Activated CD4-positive, alpha-beta T cell treated with anti-CD3 and anti-CD28 coated beads for 36 hours (primary cell): Measurements from ENCODE around the gene STYXL1. TPM values are rescaled to one million over a fixed set of nuclear protein-coding genes. Genes with fewer than 3 reads are reported as not detected.
"Not testable (repeated sequence)": the region's sequence is repeated elsewhere in the genome, so short reads cannot be mapped to it uniquely, and the experiment has no call there.

Source experiments
- ATAC-seq: fragments of 200-7000 bp; cut with Tn5 transposase; one replicate; pipeline ENCODE4 v1.10.0; 2021; ENCODE audit warnings: mild to moderate bottlenecking, moderate library complexity
- CTCF ChIA-PET: fragments of 350-600 bp; sonication (Branson Sonifier 250); formaldehyde crosslinking; loops from one replicate; lab custom pipeline; 2021; ENCODE audit warnings: antibody characterized with exemption; lab: Charles Lee
- POLR2A ChIA-PET: fragments of 350-600 bp; sonication (Branson Sonifier 250); formaldehyde crosslinking; loops from one replicate; lab custom pipeline; 2021; ENCODE audit warnings: antibody characterized with exemption, inconsistent platforms; lab: Charles Lee
- DNase-seq: peaks from one replicate; pipeline ENCODE4 v3.0.0-alpha.2; 2020
- H3K27ac Mint-ChIP-seq: one replicate; pipeline ENCODE4 v1.8.0; 2021; ENCODE audit warnings: mixed read lengths
- H3K27me3 Mint-ChIP-seq: one replicate; pipeline ENCODE4 v1.8.0; 2021; ENCODE audit warnings: mixed read lengths
- H3K36me3 Mint-ChIP-seq: one replicate; pipeline ENCODE4 v1.8.0; 2021; ENCODE audit warnings: low read depth, mixed read lengths
- H3K4me1 Mint-ChIP-seq: one replicate; pipeline ENCODE4 v1.8.0; 2021; ENCODE audit warnings: mixed read lengths
- H3K4me3 Mint-ChIP-seq: one replicate; pipeline ENCODE4 v1.8.0; 2021; ENCODE audit warnings: mild to moderate bottlenecking, moderate library complexity, mixed read lengths
- H3K9me3 Mint-ChIP-seq: one replicate; pipeline ENCODE4 v1.8.0; 2021; ENCODE audit warnings: low read depth, mixed read lengths
- intact Hi-C, 2 experiments: fragments of 100-400 bp; cut with DNase I in 1 of 2; cut with micrococcal nuclease in 1 of 2; formaldehyde crosslinking; loops; one replicate each; pipeline versions ENCODE4 v1.14.2 to v1.15.1; 2022 to 2024; cut with DNase I, micrococcal nuclease
- total RNA-seq, 2 experiments: library from RNA; stranded (reverse); gene quantifications; one replicate each; pipeline ENCODE4 v1.2.3, GENCODE V29; 2021

The STYXL1 gene, protein sequence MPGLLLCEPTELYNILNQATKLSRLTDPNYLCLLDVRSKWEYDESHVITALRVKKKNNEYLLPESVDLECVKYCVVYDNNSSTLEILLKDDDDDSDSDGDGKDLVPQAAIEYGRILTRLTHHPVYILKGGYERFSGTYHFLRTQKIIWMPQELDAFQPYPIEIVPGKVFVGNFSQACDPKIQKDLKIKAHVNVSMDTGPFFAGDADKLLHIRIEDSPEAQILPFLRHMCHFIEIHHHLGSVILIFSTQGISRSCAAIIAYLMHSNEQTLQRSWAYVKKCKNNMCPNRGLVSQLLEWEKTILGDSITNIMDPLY
- 10 to 100 TPM; 47.5 to 50.5 TPM for total RNA-seq

DNA sequence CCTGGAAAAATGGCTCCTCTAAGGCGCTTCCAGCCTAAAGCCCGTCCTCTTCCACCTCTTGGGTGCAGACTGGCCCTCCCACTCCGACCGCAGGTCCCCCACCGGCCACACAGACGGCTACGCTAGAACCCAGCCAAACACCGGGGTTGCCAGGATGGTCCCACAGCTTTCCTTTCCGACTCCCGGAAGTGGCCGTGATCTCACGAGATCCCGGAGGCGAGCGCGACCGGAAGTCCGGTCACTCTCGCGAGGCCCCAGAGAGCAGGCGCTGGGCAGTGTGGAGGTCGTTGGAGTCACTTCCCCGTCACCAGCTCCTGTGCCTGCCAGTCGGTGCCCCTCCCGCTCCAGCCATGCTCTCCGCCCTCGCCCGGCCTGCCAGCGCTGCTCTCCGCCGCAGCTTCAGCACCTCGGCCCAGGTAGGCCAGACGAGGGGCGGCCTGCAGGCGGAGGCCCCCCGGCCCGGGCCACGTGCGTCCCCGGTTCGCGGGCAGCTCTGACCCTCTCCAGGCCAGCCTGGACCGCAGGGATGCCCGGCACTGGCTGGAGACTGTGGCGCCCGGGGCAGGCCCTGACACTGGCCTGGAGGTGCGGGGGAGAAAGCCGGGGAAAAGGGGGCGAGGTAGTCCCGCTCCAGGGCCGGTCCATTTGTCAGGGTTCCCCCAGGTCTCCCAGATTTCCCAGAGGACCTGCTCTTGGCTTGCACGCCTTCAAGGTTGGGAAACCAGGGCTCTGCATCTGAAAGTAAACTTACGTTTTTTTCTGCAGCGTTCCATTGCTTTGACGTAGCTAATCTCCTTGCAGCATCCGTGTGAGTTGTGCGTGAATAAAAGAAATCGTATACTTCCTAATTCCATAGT, at the start of gene STYXL1, which contains the start of gene MDH2:
TSS of gene STYXL1 (minus strand) at position 190 of the 857 bp plus-strand sequence. CDS start 17,477 bp downstream, outside the sequence.
TSS of gene MDH2 (plus strand) at position 296 of the 857 bp plus-strand sequence. CDS start at position 351, 55 bp downstream.
- Mint-ChIP-seq H3K4me1 (peaks cover 43% of the 10 kb centered on the region), H3K36me3 (peaks cover 44% of the 10 kb centered on the region), H3K27me3 (no peaks in the 10 kb centered on the region), H3K4me3 (peak within 1 kb of the TSS; percentile 92), H3K27ac (peak within 1 kb of the TSS; percentile 97), H3K9me3 (no peaks in the 10 kb centered on the region)
- ATAC-seq (peak; percentile 96), DNase-seq (peak; percentile 95)
- CTCF ChIA-PET, result interaction anchor here (0.6 to 1.1 kb wide), 5 partner anchors 28 to 181 kb away, joined by 3 to 5 read pairs (median 4); no protein-coding TSS in a partner anchor
- POLR2A ChIA-PET, result interaction anchor here (1.0 kb wide), 1 partner anchor 91 kb away, joined by 3 read pairs; no protein-coding TSS in a partner anchor
- intact Hi-C loops, result loop anchor here (1.0 to 10.0 kb wide), 12 partner anchors 39 to 1796 kb away; partner anchors contain the start of genes POR (in 1 of the 2), RFC2 (in 1 of the 2), TMEM120A (in 1 of the 2) and YWHAG (in 1 of the 2)

DNA sequence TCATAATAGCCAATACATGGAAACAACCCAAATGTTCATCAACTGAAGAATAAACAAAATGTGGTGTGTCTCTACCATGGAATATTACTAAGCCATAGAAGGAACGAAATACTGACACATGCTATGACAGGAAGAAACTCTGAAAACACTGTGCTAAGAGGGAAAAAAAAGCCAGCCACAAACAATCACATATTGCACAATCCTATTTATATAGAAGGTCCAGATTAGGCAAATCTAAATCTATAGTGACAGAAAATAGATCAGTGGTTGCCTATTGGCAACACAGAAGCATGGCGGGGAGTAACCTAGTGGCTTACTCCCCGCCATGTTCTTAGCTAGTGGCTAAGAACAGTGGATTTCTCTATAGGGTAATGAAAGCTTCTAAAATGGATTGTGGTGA, 48.1 kb upstream of the STYXL1 start:
- DNase-seq (no peak), ATAC-seq (no peak)
- H3K27me3 Mint-ChIP-seq, result peaks cover 2% of the 10 kb centered on the region
- intact Hi-C loops, result no loop called here
- POLR2A ChIA-PET, result no interaction called here
- no peaks in the 10 kb centered on the region for H3K36me3 Mint-ChIP-seq
- no peaks in the 10 kb centered on the region for H3K4me1 Mint-ChIP-seq
- no peak overlapping the region for H3K4me3 Mint-ChIP-seq
- CTCF ChIA-PET, result interaction anchor here (1.0 kb wide), 1 partner anchor 30 kb away, joined by 3 read pairs; no protein-coding TSS in a partner anchor
- no peak overlapping the region for H3K27ac Mint-ChIP-seq
- no peaks in the 10 kb centered on the region for H3K9me3 Mint-ChIP-seq

DNA sequence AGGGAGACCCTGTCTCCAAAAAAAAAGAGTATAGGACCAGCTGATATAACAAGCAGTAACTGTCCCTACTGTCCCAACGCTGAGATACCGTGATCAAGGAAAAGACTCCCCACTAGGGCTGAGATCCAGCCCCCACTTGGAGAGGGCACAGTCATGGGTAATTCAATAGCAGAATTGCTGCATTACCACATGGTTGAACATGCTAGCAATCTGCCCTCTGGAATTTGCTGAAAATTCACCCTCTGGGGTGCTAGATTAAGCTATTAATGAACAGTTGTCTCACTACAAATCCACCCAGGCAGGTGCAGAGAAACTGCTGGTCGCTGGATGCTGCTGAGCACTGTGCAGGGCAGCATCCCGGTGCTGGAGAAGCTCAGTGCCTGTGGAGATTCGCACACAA, 46.5 kb upstream of the STYXL1 start:
- H3K36me3 Mint-ChIP-seq, H3K9me3 Mint-ChIP-seq, POLR2A ChIA-PET, DNase-seq, ATAC-seq, H3K27me3 Mint-ChIP-seq, H3K4me1 Mint-ChIP-seq, H3K27ac Mint-ChIP-seq, H3K4me3 Mint-ChIP-seq, intact Hi-C loops: not testable (repeated sequence)
- CTCF ChIA-PET, result interaction anchor here (0.6 kb wide), 2 partner anchors 20 kb away, joined by 3 to 4 read pairs; no protein-coding TSS in a partner anchor

DNA sequence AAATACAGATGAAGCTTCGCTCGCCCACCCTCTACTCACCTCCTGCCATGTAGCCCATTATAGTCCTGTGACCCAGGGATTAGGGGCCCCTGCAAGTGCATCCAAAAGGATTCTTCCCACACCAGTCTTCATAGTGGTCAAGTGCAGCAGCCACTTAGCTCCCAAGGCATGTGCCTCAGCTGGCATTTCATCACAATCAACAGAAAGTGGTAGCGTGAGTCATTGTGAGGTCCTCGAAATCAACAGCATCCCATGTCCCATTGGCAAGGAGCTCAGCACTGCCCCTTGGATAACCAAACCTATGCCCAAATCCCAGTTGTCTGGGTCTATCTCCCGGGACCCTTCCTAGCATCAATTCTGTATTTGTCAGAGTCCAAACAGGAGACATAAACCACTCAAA, 45.7 kb upstream of the STYXL1 start:
- H3K4me1 Mint-ChIP-seq, H3K36me3 Mint-ChIP-seq, ATAC-seq, H3K27ac Mint-ChIP-seq, POLR2A ChIA-PET, H3K27me3 Mint-ChIP-seq, H3K4me3 Mint-ChIP-seq, DNase-seq, intact Hi-C loops, H3K9me3 Mint-ChIP-seq: not testable (repeated sequence)
- CTCF ChIA-PET, result interaction anchor here (0.6 kb wide), 1 partner anchor 12 kb away, joined by 3 read pairs; no protein-coding TSS in a partner anchor

DNA sequence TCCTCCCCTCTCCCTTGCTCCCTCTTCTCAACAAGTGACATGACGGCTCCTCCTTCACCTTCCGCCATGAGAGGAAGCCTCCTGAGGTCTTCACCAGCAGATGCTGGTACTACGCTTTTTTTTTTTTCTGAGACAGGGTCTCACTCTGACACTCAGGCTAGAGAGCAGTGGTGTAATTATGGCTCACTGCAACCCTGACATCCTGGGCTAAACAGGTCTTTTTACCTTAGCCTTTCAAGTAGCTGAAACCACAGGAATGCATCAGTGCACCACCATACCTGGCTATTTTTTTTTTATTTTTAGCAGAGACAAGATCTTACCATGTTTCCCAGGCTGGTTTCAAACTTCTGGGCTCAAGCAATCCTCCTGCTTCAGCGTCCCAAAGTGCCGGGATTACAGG, 43.7 kb upstream of the STYXL1 start:
- H3K27me3 Mint-ChIP-seq, result peaks cover 2% of the 10 kb centered on the region
- H3K4me1 Mint-ChIP-seq, result no peaks in the 10 kb centered on the region
- no peaks in the 10 kb centered on the region for H3K36me3 Mint-ChIP-seq
- no peak overlapping the region for H3K27ac Mint-ChIP-seq
- DNase-seq (no peak), ATAC-seq (no peak)
- H3K9me3 Mint-ChIP-seq, result no peaks in the 10 kb centered on the region
- intact Hi-C loops, result no loop called here
- CTCF ChIA-PET, result no interaction called here
- POLR2A ChIA-PET, result no interaction called here
- no peak overlapping the region for H3K4me3 Mint-ChIP-seq

DNA sequence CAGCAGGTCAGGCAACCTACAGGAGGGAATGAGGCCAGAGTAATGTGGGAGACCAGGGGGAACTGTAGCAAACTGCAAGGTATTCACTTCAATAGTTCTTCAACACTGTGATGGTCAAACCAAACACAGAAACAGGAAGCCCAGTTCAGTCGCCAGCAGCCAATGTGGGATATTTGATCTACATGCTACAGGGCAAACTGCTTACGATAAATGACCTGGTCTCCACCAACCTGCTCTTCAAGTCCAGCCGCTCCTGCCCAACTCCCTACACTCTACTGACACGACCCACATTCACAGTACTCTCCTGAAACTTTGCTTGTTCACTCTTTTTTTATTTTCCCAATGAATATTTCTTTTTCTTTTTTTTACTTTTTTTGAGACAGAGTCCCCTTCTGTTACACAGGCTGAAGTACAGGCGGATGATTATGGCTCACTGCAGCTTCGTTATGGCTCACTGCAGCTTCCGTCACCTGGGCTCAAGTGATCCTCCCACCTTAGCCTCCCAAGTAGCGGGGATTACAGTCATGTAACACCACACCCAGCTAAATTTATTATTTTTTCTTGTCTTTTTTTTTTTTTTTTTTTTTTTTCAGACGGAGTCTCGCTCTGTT, 42.2 kb upstream of the STYXL1 start:
- no peak overlapping the region for H3K27ac Mint-ChIP-seq
- POLR2A ChIA-PET, result interaction anchor here (0.6 kb wide), 1 partner anchor 203 kb away, joined by 5 read pairs; no protein-coding TSS in a partner anchor
- DNase-seq (no peak), ATAC-seq (no peak)
- intact Hi-C loops, result no loop called here
- H3K36me3 Mint-ChIP-seq, result no peaks in the 10 kb centered on the region
- peaks cover 2% of the 10 kb centered on the region for H3K27me3 Mint-ChIP-seq
- no peaks in the 10 kb centered on the region for H3K9me3 Mint-ChIP-seq
- CTCF ChIA-PET, result no interaction called here
- no peaks in the 10 kb centered on the region for H3K4me1 Mint-ChIP-seq
- H3K4me3 Mint-ChIP-seq, result no peak overlapping the region

DNA sequence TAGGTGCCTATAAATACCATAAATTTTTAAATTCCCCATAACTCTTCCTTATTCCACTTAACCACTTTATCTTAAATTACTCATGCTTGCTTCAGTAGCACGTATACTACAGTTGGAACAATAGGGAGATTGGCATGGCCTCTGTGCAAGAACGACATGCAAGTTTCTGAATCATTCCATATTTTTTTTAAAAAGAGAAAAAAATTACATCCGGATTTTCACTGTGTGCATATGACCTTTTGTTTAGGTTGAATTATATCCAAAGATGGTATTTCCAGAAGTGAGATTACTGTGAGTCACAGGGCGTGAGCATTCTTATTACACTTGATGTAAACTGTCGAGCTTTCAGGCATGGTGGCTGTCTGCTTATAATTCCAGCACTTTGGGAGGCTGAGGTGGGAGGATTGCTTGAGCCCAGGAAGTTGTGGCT, 39.6 kb upstream of the STYXL1 start:
- ATAC-seq, H3K27me3 Mint-ChIP-seq, CTCF ChIA-PET, H3K27ac Mint-ChIP-seq, H3K4me3 Mint-ChIP-seq, POLR2A ChIA-PET, H3K4me1 Mint-ChIP-seq, intact Hi-C loops, H3K9me3 Mint-ChIP-seq, DNase-seq, H3K36me3 Mint-ChIP-seq: not testable (repeated sequence)

DNA sequence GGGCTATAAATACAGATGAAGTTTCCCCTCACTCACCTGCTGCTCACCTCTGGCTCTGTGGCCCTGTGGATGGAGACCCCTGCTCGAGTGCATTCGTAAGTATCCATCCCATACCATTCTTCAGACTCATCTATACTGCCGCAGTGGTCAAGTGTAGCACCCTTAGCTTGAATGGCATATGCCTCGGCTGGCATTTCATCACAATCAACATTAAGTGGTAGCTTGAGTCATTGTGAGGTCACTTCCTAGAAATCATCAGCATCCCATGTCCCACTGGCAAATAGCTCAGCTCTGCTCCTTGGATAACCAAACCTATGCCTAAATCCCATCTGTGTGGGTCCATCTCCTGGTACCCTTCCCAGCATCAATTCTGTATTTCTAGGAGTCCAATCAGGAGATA, 38.3 kb upstream of the STYXL1 start:
- Mint-ChIP-seq H3K36me3 (no peaks in the 10 kb centered on the region), H3K9me3 (no peaks in the 10 kb centered on the region), H3K4me3 (no peak overlapping the region), H3K27ac (no peak overlapping the region), H3K4me1 (no peaks in the 10 kb centered on the region), H3K27me3 (no peaks in the 10 kb centered on the region)
- POLR2A ChIA-PET, result no interaction called here
- CTCF ChIA-PET, result interaction anchor here (0.6 kb wide), 1 partner anchor 13 kb away, joined by 3 read pairs; no protein-coding TSS in a partner anchor
- no peak for ATAC-seq
- intact Hi-C loops, result no loop called here
- DNase-seq, result no peak

DNA sequence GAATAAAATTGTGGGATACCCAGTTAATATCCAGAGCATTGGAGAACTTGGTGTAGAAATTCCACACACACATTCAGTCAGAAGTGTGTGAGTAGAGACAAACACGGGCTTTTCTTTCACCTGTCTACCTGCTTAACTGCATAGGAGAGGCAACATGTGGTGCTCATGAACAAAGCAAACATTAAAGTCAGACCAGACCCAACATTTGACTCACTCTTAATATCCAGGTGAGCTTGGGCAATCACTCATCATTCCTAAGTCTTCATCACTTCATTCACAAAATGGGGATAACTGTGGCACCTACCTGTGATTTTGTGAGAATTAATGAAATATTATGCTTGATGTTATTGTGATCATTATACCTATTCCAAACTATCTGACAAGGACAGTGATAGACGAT, 36.3 kb upstream of the STYXL1 start:
- H3K4me1 Mint-ChIP-seq, intact Hi-C loops, H3K27me3 Mint-ChIP-seq: not testable (repeated sequence)

DNA sequence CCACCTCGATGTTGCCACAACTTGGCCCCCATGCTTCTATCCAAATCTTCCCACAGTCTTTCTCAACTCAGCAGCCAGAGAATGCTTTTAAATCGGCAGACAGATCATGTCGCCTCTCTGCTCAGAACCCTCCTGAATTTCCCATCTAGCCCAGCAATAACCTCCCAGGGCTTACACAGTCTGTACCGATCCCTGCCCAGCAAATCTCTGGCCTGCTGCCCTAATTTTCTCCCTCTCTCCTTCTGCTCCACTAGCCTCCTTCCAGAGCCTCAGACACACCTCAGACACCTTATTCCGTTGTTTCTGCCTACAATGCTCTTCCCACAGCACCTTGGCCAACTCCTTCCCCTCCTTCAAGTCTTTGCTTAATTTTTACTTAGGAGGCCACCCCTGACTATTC, 32.4 kb upstream of the STYXL1 start:
- Mint-ChIP-seq H3K4me1 (peaks cover 8% of the 10 kb centered on the region), H3K27ac (no peak overlapping the region), H3K4me3 (no peak overlapping the region), H3K27me3 (no peaks in the 10 kb centered on the region), H3K36me3 (no peaks in the 10 kb centered on the region), H3K9me3 (no peaks in the 10 kb centered on the region)
- no peak for ATAC-seq
- DNase-seq, result no peak
- ChIA-PET POLR2A (no interaction called here), CTCF (no interaction called here)
- intact Hi-C loops, result no loop called here

More for the DNA sequence above, 36.3 kb upstream of the STYXL1 start:
- H3K36me3 Mint-ChIP-seq, DNase-seq, H3K4me3 Mint-ChIP-seq, H3K27ac Mint-ChIP-seq, CTCF ChIA-PET, ATAC-seq, H3K9me3 Mint-ChIP-seq, POLR2A ChIA-PET: not testable (repeated sequence)

DNA sequence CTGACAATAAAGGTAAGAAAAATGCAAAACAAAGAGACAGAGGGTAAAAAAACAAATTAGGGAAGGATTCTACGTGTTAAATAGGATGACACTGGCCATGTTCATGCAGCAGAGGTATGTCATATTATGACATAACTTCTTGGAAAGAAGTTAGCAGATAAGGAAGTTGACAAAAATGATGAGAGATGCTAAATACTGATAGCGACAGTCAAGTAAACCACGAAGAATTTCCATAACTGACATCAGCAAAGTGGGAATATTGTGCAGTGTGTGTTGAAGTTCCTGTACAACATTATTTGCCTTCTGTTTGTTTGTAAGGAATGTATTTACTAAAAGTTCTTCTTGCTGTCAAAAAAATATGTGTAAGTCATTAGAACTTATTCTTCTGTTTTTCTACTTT, 29.6 kb upstream of the STYXL1 start:
- H3K4me1 Mint-ChIP-seq, result peaks cover 8% of the 10 kb centered on the region
- no peak overlapping the region for H3K27ac Mint-ChIP-seq
- ChIA-PET POLR2A (no interaction called here), CTCF (no interaction called here)
- DNase-seq, result no peak
- no peaks in the 10 kb centered on the region for H3K27me3 Mint-ChIP-seq
- H3K4me3 Mint-ChIP-seq, result no peak overlapping the region
- no peaks in the 10 kb centered on the region for H3K9me3 Mint-ChIP-seq
- intact Hi-C loops, result no loop called here
- H3K36me3 Mint-ChIP-seq, result no peaks in the 10 kb centered on the region
- no peak for ATAC-seq
